NCI-H345 treated with DMSO at 0.1 percent for 48 hours (cell line): ENCODE data around the gene AHCYL2.
"Not testable (repeated sequence)": the region's sequence is repeated elsewhere in the genome, so short reads cannot be mapped to it uniquely, and the experiment has no call there.

ENCODE experiments used
- DNase-seq: peaks from one replicate; lab custom pipeline; 2025; ENCODE audit not compliant: unreplicated experiment; lab: John Stamatoyannopoulos, UW

Gene AHCYL2

GRCh38 chr7:129446925-129447324 lies 222.1 kb downstream of the AHCYL2 start:
- not testable (repeated sequence) for DNase-seq

DNA sequence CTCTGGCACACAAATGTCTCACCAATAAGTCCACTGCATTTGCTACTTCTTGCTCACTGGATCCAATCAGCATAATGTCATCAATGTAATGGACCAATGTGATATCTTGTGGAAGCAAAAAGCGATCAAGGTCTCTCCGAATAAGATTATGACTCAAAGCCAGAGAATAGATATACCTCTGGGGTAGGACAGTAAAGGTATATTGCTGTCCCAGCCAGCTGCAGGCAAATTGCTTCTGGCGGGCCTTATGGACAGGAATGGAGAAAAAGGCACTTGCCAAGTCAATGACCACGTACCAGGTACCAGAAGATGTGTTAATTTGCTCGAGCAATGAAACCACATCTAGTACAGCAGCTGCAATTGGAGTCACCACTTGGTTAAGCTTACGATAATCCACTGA lies 222.6 kb downstream of the AHCYL2 start:
- DNase-seq: not testable (repeated sequence)

DNA sequence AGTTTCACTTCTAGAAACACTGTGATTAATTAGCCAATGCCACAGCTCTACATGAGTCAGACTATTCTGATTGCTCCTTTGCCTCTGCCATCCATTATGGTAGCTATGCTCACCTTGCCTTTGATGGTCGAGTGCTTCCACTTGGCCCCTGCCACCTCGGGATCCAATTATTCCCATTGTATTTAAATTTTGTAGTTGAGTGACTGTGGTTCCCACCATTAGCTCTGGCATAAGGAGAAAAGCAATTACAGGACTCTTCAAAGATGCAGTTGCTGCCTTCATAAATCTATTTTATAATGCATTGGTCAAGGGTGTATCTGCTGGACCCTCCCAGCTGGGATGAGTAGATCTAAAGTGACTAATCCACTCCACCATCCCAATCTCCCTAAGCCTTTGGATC lies 223.8 kb downstream of the AHCYL2 start:
- not testable (repeated sequence) for DNase-seq

DNA sequence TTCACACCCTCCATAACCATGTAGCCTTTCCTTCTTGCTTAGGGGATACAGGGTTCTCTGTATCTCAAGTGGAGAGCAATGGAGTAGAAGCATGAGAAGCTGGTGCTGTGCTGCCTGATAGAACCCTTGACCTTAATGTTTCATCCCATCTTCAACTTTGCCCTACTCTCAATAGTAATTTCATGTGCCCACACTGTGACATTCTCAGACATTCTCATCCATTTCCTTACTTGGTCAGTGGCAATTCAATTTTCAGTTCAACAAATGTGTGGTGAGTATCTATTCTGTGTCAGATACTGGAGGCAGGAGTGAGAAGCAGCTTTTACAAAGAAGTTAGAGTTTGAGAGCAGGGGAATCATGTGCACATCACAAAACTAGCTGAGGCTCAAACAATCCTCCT lies 225.5 kb downstream of the AHCYL2 start:
- no peak for DNase-seq

DNA sequence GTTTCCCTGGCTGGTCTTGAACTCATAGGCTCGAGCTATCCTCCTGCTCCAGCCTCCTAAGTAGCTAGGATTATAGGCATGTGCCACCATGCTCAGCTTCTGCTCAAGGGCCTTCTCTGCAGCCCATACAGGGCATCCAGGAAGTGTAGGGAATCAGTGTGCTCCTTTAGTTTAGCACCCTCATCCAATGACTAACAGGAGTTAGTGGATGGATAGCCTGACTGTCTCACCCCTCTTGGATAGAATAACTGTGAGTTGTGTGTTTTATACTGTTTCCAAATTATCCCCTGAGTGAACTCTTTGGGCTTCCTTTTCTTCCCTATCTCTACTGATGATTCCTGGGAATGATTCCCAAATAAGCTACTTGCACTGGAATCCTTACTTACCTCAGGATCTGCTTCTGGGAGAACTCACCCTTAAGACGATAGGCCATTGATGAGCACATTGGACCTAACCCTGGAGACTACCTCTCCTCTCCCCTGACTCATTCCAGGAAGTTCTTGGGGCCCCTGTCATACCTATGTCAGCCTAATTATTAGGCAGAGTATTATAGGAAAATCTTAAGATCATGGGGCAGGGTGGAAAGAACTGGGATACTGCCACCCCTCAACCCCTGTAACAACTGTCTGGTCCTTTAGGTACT lies 227.9 kb downstream of the AHCYL2 start:
- DNase-seq: no peak

GRCh38 chr7:129453510-129454248 lies 228.8 kb downstream of the AHCYL2 start:
- no peak for DNase-seq

GRCh38 chr7:129454249-129454551 lies 229.4 kb downstream of the AHCYL2 start:
- DNase-seq: no peak

GRCh38 chr7:129456421-129456820 lies 231.6 kb downstream of the AHCYL2 start:
- no peak for DNase-seq

DNA sequence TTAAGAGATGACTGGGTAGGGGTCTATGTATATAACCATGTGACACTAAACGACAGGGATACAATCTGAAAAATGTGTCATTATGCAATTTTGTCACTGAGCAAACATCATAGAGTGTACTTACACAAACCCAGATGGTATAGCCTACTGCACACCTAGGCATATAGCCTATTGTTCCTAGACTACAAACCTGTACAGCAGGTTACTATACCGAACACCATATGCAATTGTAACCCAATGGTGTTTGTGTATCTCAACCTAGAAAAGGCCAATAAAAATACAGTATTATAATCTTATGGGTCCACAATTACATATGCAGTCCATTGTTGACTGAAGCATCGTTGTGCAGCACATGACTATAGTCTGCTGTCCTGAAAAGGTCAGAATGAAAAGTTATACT lies 232.3 kb downstream of the AHCYL2 start:
- DNase-seq: no peak

DNA sequence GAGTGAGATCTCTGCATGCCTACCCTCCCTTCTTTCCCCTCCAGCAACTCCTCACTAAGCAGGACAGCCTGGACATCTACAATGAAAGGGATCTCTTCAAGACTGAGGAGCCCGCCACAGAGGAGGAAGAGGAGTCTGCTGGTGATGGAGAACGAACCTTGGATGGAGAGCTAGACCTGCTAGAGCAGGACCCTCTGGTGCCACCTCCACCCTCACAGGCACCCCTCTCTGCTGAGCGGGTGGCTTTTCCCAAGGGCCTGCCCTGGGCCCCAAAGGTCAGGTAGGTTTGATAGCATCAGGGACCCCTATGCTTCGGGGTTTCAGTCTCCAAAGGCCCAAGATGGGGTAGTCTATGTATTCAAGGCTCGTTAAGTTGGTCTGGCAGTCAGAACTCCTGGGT lies 233.3 kb downstream of the AHCYL2 start:
- DNase-seq: no peak

GRCh38 chr7:129461809-129462208 lies 237.0 kb downstream of the AHCYL2 start:
- DNase-seq: no peak

- DNase-seq: no peak
Observed at GRCh38 chr7:129462420-129462819, 237.6 kb downstream of the AHCYL2 start.

DNA sequence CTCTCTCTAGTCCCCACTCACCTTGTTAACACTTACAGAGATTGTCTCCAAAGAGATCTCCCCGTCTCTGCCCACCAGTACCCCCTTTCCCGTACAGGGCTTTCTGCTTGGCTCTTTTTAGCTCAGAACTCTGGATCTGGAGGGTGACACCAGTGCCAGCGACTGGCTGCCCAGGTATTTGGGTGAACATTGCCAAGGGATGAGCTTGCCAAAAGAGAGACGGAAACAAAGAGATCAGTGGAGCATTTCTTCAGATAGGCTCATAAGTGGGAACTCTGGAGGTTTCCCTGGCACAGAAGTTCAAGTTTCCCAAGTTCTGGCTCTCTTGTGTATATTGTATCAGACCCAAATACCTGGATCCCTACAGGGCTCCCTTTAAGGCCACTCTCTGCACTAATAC lies 239.4 kb downstream of the AHCYL2 start:
- DNase-seq: no peak

GRCh38 chr7:129465080-129465479 lies 240.2 kb downstream of the AHCYL2 start:
- DNase-seq: no peak

DNA sequence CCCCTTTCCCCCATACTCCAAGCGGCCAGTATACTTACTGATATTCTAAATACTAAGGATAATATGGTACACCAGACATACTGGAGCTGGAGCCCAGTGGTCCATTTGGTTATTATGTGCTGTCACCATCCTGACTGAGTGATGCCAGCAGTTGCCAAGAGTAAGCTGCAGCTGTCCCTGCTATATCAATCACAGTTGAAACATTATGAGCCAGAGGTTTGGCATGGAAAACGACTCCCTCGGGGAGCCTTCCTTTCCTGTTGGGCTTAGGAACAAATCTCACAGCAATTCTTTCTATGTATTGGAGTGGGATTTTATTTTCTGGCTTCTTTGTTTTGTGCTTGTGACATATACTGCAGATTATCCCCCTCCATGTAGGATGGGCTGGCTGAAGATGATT lies 242.0 kb downstream of the AHCYL2 start:
- DNase-seq: no peak

GRCh38 chr7:129468087-129468486 lies 243.3 kb downstream of the AHCYL2 start:
- DNase-seq: no peak

GRCh38 chr7:129468547-129468946 lies 243.7 kb downstream of the AHCYL2 start:
- no peak for DNase-seq

DNA sequence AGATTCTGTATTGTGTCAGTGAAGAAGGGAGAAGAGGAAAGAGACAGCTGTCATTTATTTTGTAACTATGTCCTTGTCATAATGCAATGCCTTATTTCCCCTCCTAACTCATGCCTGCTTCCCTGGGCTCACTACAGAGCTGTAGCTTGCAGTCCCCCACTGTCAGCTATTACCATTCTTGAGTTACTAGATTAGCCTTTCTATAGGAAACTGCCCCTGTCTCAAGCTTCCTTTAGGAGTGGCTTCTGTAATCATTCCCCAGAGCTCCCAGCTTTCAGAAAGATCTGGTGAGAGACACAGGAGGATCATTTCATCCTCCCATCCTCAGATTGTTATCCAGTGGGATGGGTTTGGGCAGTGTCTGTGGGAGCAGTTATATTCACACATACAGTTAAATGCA lies 245.1 kb downstream of the AHCYL2 start:
- DNase-seq: no peak

- DNase-seq: no peak
Observed at GRCh38 chr7:129470411-129470810, 245.6 kb downstream of the AHCYL2 start.

DNA sequence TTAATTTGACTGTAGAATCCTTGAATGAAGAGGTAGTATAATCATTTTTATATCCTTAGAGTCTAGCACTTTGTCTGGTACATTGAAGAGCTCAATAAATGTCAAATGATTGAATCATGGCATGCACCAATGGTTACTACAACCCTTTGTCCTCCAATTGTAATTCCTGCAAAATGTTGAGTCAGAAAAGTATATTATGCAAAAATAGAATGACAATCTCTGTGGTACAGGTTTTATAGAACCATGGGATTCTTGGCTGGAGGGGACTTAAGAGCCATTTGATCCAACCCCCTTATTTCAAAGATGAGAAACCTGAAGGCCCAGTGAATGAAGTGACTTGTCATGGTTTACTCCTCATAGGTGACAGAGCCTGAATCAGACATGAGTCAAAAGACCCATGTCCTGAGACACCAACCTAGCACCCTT lies 246.6 kb downstream of the AHCYL2 start:
- no peak for DNase-seq

GRCh38 chr7:129475931-129476330 lies 251.1 kb downstream of the AHCYL2 start:
- DNase-seq: not testable (repeated sequence)

GRCh38 chr7:129476398-129476797 lies 251.6 kb downstream of the AHCYL2 start:
- DNase-seq: not testable (repeated sequence)
